NOMO-1 treated with DMSO at 0.1 percent for 48 hours (cell line): Measurements from ENCODE around the gene CAMTA1.

Experiments
- DNase-seq: peaks from one replicate; lab custom pipeline; 2025; ENCODE audit not compliant: unreplicated experiment; lab: John Stamatoyannopoulos, UW

Gene CAMTA1

GRCh38 chr1:7219031-7219430 lies 433.8 kb downstream of the CAMTA1 start:
- DNase-seq = no peak

- no peak for DNase-seq
Observed at GRCh38 chr1:7220007-7220406, 434.8 kb downstream of the CAMTA1 start.

- DNase-seq = no peak
Observed at GRCh38 chr1:7220712-7221252, 435.5 kb downstream of the CAMTA1 start.

- DNase-seq = no peak
Observed at GRCh38 chr1:7221826-7222694, 436.8 kb downstream of the CAMTA1 start.

GRCh38 chr1:7222695-7223015 lies 437.4 kb downstream of the CAMTA1 start:
- no peak for DNase-seq

GRCh38 chr1:7223334-7224080 lies 438.3 kb downstream of the CAMTA1 start:
- DNase-seq = no peak

GRCh38 chr1:7224081-7224534 lies 438.9 kb downstream of the CAMTA1 start:
- DNase-seq = no peak

GRCh38 chr1:7224644-7225043 lies 439.4 kb downstream of the CAMTA1 start:
- DNase-seq = no peak

GRCh38 chr1:7225711-7226505 lies 440.7 kb downstream of the CAMTA1 start:
- no peak for DNase-seq

GRCh38 chr1:7227654-7228053 lies 442.4 kb downstream of the CAMTA1 start:
- no peak for DNase-seq

GRCh38 chr1:7228252-7228961 lies 443.2 kb downstream of the CAMTA1 start:
- DNase-seq = no peak

- DNase-seq = no peak
Observed at GRCh38 chr1:7229186-7229585, 443.9 kb downstream of the CAMTA1 start.

- no peak for DNase-seq
Observed at GRCh38 chr1:7229696-7230631, 444.7 kb downstream of the CAMTA1 start.

- no peak for DNase-seq
Observed at GRCh38 chr1:7232441-7233236, 447.4 kb downstream of the CAMTA1 start.

GRCh38 chr1:7233237-7233540 lies 447.9 kb downstream of the CAMTA1 start:
- no peak for DNase-seq

- no peak for DNase-seq
Observed at GRCh38 chr1:7233646-7234470, 448.6 kb downstream of the CAMTA1 start.

- DNase-seq = no peak
Observed at GRCh38 chr1:7234471-7234755, 449.2 kb downstream of the CAMTA1 start.

GRCh38 chr1:7235871-7236517 lies 450.7 kb downstream of the CAMTA1 start:
- no peak for DNase-seq
